Stimulated activated CD4-positive, alpha-beta T cell treated with anti-CD3 and anti-CD28 coated beads, Interleukin-4, amount 100 ng/mL, for 24 hours (primary cell): ENCODE measurements around the gene CORO1C.
A peak's percentile ranks its signal among the peaks of the same experiment; 100 is the strongest.

ENCODE experiments used
- DNase-seq: peaks from one replicate; pipeline ENCODE4 v3.0.0-alpha.2; 2020

CORO1C gene

GRCh38 chr12:108696111-108696995, 35.0 kb downstream of the CORO1C start:
- peak; percentile 55 for DNase-seq

DNA sequence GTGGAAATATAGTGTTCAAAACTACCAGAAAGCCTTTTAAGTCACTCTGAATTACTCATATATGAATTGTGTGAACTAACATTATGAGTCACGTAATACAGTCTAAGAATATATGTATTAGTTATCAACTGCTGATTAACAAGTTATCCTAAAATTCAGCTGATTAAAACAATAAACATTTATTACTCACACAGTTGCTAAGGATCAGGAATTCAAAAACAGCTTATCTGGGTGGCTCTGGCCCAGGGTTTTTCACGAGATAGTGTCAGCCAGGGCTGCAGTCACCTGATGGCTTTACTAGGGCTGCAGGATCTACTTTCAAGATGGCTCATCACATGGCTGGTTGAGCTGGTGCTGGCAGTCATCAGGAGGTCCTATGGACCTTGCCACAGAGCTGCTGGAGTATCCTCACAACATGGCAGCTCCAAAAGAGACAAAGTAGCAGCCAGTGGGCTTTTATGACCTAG, 36.5 kb downstream of the CORO1C start:
- no peak for DNase-seq

- DNase-seq, result no peak
Measured at GRCh38 chr12:108693751-108694150, 37.6 kb downstream of the CORO1C start.

DNA sequence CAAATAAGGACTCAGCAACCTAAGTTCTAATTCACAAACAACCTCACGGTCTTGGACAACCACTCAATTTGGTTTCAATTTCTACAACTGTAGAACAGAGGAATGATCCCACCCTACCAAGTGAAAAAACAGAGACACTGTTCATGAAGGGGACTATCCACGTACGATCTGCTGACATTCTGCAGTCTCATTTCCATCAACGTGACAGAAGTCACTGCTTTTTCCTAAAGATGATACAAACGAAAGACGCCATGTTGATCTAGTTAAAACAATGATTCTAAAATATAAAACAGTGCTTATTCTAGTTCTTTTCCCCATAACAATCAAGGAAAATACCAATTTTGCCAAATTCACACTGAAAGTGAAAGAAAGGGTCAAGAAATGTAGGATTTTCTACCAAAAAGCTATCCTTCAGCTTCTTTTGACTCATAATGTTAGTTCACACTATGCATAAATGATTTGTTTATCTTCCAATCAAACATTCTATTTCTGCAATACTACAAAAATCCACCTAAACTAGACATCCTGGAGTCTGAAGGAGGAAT, 38.1 kb downstream of the CORO1C start:
- no peak for DNase-seq

- no peak for DNase-seq
Measured at GRCh38 chr12:108691998-108692808, 39.1 kb downstream of the CORO1C start.

DNA sequence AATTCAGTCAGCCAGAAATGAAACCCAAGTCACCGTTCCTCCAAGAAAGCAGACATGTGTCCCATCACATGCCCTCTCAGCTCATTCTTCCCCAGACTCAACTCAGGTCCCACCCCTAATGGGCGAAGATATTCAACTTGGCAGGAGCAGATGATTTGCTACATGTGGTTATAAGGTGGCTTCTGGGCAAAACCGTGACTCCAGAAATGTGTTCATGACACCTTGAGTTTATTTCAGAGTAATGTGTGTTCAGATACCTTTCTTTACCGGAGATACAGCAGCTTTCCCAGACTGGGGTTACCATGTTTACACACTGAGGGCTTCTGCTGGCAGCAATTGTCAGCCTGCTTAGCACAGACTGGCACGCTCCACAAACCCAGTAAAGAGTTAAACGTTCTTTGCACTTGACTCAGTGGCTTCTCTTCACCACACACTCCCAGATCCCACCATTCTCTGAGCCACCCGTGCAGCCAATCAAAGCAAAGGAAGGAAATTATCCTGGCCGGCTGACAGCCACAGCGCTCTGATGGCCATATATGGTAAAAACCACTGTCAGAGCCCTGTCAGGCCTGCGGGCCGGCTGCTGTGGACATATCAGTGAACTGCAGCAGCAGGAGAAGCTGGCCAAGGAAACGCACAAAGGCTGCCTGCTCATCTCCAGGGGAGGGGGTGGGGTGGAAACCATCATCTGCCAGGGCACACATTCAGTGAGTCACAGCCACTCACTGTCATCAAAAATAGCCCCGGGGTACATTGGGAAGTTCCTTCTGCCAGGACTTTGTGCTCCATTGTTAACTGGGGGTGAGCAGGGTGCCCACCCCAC, 39.9 kb downstream of the CORO1C start:
- DNase-seq, result peak; percentile 82

- no peak for DNase-seq
Measured at GRCh38 chr12:108690542-108691174, 40.7 kb downstream of the CORO1C start.

DNA sequence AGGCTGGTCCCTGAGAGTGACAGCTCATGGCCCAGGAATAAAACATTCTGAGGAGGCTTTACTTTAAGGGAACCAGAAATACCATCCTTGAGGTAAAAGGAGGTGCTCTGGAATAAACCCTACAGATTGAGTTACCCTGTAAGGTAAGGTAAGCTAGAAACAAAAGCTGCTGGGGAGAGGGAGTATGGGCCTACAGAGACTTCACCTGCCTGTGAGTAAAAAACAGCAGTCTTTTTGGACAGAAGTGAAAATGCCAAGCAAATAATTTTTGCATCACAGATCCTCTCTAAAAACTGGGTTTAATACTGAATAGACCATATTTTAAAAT, 41.2 kb downstream of the CORO1C start:
- no peak for DNase-seq

- DNase-seq, result peak; percentile 47
Measured at GRCh38 chr12:108689314-108690190, 41.8 kb downstream of the CORO1C start.

GRCh38 chr12:108686780-108687179, 44.5 kb downstream of the CORO1C start:
- DNase-seq, result no peak

- no peak for DNase-seq
Measured at GRCh38 chr12:108685469-108686260, 45.7 kb downstream of the CORO1C start.

DNA sequence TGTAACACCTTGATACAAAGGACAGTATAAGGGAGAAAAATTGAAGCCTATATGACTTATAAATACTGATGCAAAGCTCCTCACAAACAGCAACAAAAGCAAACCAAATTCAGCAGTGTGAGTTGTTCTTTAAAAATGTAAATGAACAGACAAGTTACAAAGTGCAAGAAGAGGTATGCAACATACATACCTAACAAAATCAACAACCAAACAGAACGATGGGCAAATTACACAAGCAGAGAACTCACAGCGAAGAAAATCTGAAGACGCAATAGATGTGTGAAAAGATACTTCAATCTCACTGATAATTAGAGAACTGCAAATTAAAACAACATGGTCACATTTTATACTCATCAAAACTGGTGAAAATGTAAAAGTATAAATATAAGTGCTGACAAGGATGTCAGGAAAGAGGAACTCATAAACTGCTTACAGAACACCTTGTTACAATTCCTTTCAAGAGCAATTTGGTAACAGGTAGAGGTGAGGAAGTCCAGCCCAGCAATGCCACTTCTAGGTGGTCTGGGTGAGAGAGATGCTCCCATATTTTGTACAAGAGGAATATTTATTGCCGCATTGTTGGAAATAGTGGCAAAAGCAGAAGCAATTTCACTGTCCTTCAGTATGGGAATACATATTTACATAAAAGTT, 47.3 kb downstream of the CORO1C start:
- DNase-seq, result no peak

- DNase-seq, result no peak
Measured at GRCh38 chr12:108681317-108681716, 50.0 kb downstream of the CORO1C start.

- no peak for DNase-seq
Measured at GRCh38 chr12:108679106-108679681, 52.1 kb downstream of the CORO1C start.

- DNase-seq, result no peak
Measured at GRCh38 chr12:108678104-108678730, 53.1 kb downstream of the CORO1C start.

GRCh38 chr12:108677381-108677780, 53.9 kb downstream of the CORO1C start:
- DNase-seq, result no peak

DNA sequence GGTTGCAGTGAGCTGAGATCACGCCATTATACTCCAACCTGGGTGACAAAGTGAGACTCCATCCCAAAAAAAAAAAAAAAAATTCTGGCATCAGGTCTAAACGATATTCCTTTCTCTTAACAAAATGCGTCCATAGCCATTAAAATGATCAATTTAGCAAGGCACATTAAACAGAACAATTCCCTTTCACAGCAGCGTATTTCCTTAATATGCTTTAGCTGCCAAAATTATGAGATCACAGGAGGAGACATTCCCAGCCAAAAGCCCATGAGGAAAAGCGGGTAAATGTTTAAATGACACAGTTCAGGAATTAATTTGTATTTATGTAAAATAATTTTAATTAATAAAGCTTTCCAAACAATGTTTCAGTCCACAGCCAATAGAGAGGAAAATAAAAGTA, 54.6 kb downstream of the CORO1C start:
- no peak for DNase-seq

GRCh38 chr12:108675792-108676191, 55.5 kb downstream of the CORO1C start:
- no peak for DNase-seq

GRCh38 chr12:108672054-108672453, 59.3 kb downstream of the CORO1C start:
- no peak for DNase-seq
